Measurements from ENCODE around the gene TEX28.
A peak's percentile ranks its signal among the peaks of the same experiment; 100 is the strongest.
"Not testable (repeated sequence)": the region's sequence is repeated elsewhere in the genome, so short reads cannot be mapped to it uniquely, and the experiment has no call there.

The TEX28 gene

DNA sequence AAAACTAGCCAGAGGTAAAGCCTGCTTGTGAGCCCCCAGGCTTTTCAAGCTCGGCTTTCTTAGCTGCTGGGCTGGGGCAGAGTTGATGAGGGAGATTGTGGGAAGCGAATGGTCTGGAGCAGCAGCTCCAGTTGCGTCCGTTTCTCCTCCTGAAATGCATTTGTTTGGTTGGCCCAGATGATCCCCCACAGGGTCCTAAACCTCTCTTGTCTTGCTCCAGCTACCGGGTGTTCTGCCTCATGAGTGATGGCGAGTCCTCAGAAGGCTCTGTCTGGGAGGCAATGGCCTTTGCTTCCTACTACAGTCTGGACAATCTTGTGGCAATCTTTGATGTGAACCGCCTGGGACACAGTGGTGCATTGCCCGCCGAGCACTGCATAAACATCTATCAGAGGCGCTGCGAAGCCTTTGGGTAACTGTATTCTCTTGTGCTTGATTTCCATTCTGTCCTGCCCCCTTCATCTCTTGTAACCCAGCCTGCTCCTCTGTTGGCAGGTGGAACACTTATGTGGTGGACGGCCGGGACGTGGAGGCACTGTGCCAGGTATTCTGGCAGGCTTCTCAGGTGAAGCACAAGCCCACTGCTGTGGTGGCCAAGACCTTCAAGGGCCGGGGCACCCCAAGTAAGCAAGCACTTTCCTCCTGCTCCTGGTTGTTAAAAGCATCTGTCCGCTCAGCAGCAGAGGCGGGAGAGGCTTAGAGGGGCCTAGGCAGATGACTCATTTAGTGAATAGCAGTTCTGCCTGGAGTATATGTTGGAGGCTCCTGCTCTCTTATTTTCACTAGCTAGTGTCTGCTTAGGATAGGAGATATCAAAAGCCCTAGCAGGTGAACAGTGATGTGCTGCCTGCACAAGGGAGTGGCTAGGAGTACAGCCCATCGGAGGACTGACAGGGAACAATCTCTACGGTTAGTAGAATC, 16.0 kb upstream of the TEX28 start:
- no peak for DNase-seq

DNA sequence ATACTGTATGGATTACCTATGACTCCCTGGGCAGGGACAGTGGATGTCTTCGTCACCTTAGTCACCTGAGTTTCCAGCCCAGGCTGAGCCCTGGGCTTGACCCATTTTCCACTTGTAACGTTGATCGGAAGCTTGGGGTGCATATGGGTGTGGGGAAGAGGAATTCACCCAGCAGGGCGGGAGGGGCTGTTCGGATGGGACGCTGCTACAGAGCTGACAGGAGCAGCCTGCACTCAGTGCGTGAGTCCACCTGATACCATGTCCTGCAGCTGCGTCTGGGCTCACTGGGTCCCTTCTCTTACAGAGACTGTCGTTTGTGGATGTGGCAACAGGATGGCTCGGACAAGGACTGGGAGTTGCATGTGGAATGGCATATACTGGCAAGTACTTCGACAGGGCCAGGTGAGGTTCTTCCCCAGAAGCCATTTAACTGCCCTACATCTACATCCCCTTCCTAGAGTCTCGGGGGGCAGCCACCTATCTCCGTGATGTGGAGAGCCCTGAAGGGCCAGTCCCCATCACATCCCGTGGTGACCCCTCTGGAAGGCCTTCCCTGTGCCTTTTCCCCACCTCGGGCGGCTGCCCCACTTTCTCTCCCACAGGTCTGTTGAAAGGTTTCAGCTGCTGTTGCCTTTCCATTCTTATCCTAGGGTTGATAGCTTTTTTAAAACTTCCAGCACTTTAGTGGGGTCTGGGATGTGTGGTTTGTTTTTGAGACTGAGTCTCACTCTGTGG, 14.3 kb upstream of the TEX28 start:
- no peak for DNase-seq

DNA sequence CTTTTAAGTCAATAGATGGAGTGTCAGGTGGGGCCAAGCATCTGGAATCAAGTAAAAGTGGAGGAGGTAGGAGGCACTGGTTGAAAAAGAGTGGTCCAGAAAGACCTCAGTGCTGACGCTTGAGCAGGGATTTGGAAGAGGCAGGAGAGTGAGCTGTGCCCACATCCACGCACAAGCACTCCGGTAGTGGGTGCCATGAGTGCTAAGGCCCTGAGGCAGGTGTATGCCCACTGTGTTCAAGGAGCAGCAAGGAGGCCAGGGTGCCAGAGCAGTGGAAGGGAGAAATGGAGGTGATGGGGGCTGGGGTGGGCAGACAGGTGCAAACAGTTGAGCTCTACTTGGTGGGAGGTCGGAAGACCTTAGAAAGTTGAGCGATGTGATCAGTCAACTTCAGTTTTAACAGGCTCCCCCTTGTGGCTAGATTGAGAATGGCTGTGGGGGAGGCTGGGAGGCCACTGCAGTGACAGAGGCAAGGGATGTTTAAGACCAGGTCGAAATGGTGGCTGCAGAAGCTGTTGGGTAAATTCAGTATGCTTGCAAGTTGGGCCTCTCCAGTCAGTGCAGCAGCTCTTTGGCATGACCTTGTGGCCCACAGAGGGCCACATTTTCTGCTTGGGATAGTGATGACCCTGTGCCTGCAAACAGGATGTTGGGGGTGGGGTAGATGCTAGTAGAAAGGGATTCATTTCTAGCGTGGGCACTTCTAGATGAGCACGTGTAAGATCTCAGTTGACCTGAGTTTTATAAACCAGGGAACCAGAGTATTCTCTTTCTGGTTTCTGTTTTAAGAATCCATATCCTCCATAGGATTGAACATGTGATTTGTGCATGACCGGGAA, 13.4 kb upstream of the TEX28 start:
- DNase-seq: peak; percentile 78

DNA sequence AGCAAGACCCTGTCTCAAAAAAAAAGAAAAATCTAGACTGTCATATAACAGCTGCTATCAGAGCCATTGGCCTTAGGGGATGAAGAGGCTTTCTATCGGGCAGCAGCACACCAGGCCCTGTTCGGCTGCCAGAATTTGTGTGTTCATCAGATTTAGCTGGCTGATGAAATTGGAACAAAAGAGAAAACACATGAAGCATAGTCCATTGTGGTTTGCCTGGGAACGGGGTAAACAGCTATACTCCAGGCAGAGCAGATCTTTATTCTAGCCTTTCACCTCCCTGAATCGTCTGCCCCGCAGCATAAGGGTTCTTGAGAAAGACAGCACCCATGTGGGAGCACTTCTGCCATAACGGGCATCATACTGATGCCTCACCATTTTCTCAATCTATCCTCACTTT, 12.3 kb upstream of the TEX28 start:
- no peak for DNase-seq

DNA sequence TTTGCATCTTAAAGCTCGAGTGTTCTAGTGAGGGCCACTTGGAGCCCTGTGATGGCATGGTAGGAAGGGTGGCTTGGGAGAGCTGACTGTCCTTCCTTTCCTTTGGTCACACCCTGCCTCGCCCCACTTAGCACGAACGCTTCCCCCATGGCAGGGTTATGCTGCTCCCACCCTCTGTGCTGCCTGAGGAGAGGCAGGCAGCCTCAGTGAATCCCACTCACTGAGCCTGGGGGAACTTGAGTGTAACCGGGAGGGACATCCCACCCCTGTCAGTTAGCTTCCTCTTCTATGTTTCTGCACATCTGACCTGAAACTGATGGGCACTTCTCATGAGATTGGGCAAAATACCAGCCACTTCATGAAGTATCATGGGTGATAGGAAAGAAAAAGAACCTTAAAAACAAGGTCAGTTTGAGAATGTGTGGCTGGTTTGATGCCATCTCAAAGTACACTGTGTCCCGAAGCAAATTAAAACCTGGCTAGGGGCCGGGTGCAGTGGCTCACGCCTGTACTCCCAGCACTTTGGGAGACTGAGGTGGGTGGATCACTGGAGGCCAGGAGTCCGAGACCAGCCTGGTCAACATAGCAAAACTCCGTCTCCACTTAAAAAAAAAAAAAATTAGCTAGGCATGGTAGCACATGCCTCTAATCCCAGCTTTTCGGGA, 10.7 kb upstream of the TEX28 start:
- no peak for DNase-seq

DNA sequence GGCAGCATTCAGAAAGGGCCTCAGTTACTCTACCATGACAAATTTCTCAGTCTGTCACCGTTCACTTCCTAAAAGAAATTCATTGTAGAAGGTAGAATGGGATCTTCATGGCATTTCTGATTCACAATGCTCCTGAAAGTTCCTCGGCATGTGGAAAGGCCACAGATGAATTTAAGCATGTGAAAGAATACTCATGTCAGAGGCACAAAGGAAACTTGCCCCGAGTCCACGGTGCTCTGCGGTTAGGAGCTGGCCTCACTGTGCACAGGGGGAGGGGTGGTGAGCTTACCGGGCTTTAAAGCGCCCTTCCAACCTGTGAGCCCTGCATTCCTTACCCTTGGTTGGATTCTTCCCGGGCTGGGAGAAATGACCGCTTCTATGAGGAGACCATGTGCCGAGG, 9.9 kb upstream of the TEX28 start:
- DNase-seq: no peak

DNA sequence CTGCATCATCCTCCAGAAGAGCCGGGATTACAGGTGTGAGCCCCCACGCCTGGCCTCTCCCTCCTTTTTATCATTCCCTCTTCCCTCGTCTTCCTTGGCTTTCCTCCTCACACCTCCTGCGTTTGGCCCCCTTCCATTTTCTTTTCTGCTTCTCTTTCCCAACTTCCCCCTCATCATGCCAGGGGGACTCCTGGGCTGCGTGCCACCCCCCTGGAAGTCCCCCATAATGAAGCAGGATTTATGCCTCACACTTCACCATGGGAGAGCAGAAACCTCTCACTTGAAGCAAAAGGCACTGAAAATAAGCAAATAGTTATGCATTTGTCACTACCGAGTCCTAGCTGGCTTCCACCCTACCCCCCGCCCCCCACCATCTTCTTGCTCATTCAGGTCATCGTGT, 8.6 kb upstream of the TEX28 start:
- no peak for DNase-seq

DNA sequence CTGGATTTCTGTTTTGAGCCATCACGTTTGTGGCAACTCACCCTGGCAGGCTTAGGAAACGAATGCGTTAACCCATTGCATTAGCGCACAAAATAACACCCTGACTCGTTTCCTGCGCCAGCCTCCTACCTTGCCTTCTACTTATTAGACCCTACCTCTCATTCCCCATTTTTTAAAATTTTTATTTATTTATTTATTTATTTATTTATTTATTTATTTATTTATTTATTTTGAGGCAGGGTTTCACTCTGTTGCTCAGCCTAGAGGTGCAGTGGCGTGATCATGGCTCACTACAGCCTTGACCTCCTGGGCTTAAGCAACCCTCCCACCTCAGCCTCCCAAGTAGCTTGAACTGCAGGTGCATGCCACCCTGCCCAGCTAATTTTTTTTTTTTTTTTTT, 8.1 kb upstream of the TEX28 start:
- not testable (repeated sequence) for DNase-seq

DNA sequence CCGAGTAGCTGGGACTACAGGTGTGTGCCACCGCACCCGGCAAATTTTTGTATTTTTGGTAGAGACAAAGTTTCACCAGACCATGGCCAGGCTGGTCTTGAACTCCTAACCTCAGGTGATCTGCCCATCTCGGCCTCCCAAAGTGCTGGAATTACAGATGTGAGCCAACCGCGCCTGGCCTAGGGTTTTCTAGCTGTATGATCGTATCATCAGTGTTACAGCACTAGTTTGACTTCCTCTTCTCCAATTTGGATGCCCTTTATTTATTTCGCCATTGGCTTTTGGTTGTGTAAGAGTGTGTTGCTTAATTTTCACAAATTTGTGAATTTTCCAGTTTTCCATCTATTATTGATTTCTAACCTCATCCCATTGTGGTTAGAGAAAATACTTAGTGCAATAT, 5.9 kb upstream of the TEX28 start:
- peak; percentile 43 for DNase-seq

DNA sequence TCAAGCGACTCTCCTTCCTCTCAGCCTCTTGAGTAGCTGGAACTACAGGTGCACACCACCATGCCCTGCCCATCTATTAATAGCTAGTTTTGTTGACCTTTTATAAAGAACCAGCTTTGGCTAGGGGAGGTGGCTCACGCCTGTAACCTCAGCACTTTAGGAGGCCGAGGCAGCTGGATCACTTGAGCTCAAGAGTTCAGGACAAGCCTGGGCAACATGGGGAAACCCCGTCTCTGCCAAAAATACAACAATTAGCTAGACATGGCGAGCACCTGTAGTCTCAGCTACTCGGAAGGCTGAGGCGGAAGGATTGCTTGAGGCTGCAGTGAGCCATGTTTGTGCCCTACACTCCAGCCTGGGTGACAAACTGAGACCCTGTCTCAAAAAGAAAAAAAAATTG, 3.4 kb upstream of the TEX28 start:
- DNase-seq: peak; percentile 41

DNA sequence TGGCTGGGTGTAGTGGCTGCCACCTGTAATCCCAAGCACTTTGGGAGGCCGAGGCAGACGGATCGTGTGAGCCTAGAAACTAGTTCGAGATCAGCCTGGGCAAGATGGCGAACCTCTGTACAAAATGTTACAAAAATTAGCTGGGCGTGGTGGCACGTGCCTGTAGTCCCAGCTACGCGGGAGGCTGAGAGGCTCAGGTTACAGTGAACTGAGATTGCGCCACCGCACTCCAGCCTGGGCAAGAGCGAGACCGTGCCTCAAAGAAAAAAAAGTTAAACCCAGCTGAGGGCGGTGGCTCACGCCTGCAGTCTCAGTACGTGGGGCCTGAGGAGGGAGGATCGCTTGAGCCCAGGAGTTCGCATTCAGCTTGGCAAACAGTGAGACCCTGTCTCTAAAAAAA, 1.8 kb upstream of the TEX28 start:
- DNase-seq: no peak

DNA sequence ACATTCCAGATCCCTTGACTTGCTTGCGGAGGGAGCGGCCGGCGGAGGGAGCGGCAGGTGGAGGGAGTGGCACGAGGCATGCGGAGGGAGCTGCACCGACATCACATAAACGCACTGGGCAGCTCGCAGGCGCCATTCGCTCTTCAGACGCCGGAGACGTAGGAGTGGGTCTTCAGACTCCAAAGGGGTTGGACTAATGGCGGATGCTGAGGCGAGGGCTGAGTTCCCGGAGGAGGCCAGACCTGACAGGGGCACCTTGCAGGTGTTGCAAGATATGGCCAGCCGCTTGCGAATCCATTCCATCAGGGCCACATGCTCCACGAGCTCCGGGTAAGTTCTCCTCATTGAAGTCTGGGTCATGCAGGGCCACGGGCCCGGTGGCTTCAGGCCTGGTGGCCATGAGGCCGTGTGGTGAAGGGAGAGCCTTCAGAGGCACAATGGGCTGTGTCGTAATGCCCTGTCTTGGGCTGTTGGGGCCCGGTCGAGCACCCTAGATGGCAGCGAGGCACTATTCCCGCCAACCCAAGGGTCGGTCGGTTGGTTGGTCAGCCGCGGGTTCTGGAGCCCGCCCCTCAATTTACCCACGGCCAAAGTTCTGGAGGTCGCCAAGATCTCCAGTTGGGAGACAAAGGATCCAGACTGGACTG, 863 bp upstream of the TEX28 start, which contains the start of gene TKTL1:
TSS of gene TKTL1 (plus strand) at position 132 of the 647 bp plus-strand sequence. CDS start at position 197, 65 bp downstream.
- no peak for DNase-seq

DNA sequence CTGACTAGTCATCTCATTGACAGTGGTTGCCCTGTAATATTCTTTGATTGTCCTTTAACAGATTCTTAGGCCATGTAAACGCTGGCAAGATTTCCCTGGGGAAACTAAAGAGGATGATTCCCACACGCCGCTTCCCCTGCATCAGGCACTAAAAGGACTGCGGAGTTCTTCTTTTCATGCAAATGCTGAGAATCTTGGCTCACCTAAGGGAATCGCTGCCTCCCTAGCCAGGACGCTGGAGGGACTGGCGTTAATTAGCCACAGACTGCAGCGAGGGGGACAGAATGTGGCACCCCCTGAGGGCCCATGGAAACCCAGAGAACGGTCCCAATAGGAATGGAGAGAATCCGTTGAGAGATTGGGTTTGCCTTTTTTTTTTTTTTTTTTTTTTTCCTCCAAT, 8.5 kb downstream of the TEX28 start:
- DNase-seq: not testable (repeated sequence)

DNA sequence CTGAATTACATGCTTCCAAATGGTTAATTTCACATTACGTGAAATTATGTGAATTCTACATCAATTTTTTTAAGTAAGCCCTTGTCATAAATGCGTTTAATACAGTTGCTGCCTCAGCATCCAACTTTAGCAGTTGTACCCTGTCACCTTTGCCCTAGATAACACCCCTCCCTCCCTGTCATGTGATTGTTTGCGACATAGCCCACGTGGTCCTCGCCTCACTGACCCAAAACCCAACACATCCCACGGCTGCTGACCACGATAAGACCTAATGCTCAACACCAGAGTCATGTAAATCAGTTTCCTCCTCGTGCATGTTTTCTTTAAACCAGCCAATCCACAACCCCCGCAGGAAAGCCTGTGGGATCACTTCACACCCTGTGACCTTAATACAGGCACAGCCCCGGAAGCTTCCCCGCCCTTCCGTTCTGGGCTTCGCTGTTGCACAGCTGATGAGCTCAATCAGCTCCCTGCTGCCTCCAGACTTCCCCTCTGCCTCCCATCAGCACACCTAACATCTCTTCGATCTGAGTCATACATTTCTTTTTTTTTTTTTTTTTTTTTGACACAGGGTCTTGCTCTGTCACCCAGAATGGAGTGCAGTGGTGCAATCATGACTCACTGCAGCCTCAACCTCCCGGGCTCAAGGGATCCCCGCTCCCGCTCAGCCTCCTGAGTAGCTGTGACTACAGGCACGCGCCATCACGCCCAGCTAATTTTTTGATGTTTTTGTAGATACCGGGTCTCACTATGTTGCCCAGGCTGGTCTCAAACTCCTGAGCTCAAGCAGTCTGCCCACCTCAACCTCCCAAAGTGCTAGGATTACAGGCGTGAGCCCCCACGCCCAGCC, 10.2 kb downstream of the TEX28 start:
- DNase-seq: not testable (repeated sequence)

DNA sequence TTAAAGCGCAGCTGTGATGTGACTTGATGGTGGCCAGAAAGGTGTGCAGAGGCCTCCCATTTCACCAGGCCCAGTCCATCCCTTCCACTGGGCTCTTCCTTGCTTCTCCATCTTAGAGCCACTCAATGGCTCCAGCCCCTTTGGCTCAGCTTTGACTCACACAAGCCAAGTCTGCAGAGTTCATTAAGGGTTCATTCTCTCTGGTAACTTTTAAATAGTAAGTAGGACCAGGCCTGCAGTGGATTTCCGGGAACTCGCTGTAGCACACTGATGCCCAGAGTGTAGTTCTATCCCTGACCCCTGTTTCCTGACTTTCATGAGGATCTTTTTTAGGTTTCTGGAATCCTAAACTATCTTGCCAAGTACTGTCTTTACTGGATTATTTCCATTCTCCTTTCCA, 25.7 kb downstream of the TEX28 start:
- not testable (repeated sequence) for DNase-seq

DNA sequence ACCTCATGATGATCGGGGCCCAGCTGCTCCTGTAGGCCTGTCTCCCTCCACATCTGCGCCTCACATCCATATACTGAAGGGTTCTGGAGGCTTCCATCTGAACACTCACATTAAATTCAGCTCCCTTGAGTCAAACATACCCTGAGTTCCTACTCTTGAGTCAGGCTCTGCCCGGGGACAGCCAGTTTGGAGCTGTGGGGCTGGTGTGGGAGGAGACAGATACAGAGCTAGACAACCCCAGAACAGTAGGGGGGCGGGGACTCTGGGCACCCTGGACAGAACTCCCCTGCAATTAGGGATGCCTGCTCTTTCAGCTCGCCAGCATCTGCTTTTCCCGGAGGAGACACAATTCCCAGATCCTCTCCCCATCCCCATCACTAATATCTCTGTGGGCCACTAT, 31.9 kb downstream of the TEX28 start:
- DNase-seq: not testable (repeated sequence)

DNA sequence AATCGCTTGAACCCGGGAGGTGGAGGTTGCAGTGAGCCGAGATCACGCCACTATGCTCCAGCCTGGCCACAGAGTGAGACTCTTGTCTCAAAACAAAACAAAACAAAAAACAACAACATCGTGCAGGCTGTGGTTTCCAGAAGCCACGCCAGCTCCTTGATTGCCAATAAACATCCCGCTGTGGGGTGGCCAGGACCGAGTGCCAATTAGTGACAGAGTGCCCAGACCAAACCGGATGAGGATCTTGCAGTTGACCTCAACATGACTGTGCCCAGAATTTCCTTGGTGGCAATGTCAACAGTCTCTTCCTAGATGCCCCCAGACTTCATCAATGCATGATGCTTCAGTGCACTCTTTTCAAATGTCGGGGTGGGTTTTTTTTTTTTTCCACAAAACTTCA, 36.2 kb downstream of the TEX28 start:
- not testable (repeated sequence) for DNase-seq

DNA sequence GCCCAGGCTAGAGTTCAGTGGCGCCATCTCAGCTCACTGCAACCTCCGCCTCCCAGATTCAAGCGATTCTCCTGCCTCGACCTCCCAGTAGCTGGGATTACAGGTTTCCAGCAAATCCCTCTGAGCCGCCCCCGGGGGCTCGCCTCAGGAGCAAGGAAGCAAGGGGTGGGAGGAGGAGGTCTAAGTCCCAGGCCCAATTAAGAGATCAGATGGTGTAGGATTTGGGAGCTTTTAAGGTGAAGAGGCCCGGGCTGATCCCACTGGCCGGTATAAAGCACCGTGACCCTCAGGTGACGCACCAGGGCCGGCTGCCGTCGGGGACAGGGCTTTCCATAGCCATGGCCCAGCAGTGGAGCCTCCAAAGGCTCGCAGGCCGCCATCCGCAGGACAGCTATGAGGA, 37.6 kb downstream of the TEX28 start, which contains the start of gene OPN1MW3:
TSS of gene OPN1MW3 (plus strand) at position 301 of the 400 bp plus-strand sequence. CDS start at position 339, 38 bp downstream.
- DNase-seq: not testable (repeated sequence)

DNA sequence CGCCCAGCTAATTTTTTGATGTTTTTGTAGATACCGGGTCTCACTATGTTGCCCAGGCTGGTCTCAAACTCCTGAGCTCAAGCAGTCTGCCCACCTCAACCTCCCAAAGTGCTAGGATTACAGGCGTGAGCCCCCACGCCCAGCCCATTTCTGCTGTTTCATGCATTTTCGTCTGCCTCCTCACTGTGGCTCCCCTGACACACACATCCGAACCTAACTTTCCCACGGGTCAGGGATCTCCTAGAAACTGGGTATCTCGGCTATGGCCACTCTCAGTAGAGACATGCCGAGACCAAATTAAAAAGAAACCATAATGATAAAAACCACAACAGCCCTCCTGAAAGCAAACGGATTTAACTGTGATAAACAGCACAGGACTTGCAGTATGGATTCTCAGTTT, 46.8 kb downstream of the TEX28 start:
- not testable (repeated sequence) for DNase-seq

DNA sequence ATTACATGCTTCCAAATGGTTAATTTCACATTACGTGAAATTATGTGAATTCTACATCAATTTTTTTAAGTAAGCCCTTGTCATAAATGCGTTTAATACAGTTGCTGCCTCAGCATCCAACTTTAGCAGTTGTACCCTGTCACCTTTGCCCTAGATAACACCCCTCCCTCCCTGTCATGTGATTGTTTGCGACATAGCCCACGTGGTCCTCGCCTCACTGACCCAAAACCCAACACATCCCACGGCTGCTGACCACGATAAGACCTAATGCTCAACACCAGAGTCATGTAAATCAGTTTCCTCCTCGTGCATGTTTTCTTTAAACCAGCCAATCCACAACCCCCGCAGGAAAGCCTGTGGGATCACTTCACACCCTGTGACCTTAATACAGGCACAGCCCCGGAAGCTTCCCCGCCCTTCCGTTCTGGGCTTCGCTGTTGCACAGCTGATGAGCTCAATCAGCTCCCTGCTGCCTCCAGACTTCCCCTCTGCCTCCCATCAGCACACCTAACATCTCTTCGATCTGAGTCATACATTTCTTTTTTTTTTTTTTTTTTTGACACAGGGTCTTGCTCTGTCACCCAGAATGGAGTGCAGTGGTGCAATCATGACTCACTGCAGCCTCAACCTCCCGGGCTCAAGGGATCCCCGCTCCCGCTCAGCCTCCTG, 47.4 kb downstream of the TEX28 start:
- DNase-seq: not testable (repeated sequence)
